HG02870 (cell line): Measurements from ENCODE around the gene TBC1D14.
A peak's percentile ranks its signal among the peaks of the same experiment; 100 is the strongest.

Experiments
- ATAC-seq: cut with Tn5 transposase; IDR thresholded peaks from one replicate; pipeline ENCODE4 v1.9.1; 2021; ENCODE audit warnings: mild to moderate bottlenecking, moderate library complexity; ENCODE audit not compliant: unreplicated experiment

Gene TBC1D14

GRCh38 chr4:6909113-6909969 lies at the start of gene TBC1D14:
Gene TBC1D14, plus strand, starts transcription at chr4:6909826. Its CDS starts 13,564 bp downstream, at chr4:6923390.
- peak; percentile 88 for ATAC-seq

GRCh38 chr4:6868386-6868785 lies 41.2 kb upstream of the TBC1D14 start:
- no peak for ATAC-seq

- no peak for ATAC-seq
Observed at GRCh38 chr4:6869944-6870343, 39.7 kb upstream of the TBC1D14 start.

- no peak for ATAC-seq
Observed at GRCh38 chr4:6873291-6873690, 36.3 kb upstream of the TBC1D14 start.

GRCh38 chr4:6873792-6874461 lies 35.7 kb upstream of the TBC1D14 start:
- ATAC-seq, result no peak

GRCh38 chr4:6874981-6875380 lies 34.6 kb upstream of the TBC1D14 start:
- ATAC-seq, result no peak

- no peak for ATAC-seq
Observed at GRCh38 chr4:6875431-6875831, 34.2 kb upstream of the TBC1D14 start.

- ATAC-seq, result no peak
Observed at GRCh38 chr4:6876440-6876839, 33.2 kb upstream of the TBC1D14 start.

- no peak for ATAC-seq
Observed at GRCh38 chr4:6877067-6877466, 32.6 kb upstream of the TBC1D14 start.

GRCh38 chr4:6878451-6879059 lies 31.1 kb upstream of the TBC1D14 start:
- no peak for ATAC-seq

- no peak for ATAC-seq
Observed at GRCh38 chr4:6880691-6881090, 28.9 kb upstream of the TBC1D14 start.

GRCh38 chr4:6881908-6882307 lies 27.7 kb upstream of the TBC1D14 start:
- no peak for ATAC-seq

- no peak for ATAC-seq
Observed at GRCh38 chr4:6884341-6884870, 25.2 kb upstream of the TBC1D14 start.

- ATAC-seq, result no peak
Observed at GRCh38 chr4:6885953-6886557, 23.6 kb upstream of the TBC1D14 start.

GRCh38 chr4:6886886-6887285 lies 22.7 kb upstream of the TBC1D14 start:
- ATAC-seq, result no peak

GRCh38 chr4:6887591-6888371 lies 21.8 kb upstream of the TBC1D14 start:
- ATAC-seq, result no peak

- ATAC-seq, result no peak
Observed at GRCh38 chr4:6888506-6889071, 21.0 kb upstream of the TBC1D14 start.

GRCh38 chr4:6889101-6889735 lies 20.4 kb upstream of the TBC1D14 start:
- ATAC-seq, result no peak

GRCh38 chr4:6889736-6890324 lies 19.8 kb upstream of the TBC1D14 start:
- no peak for ATAC-seq
